DND-41 (cell line): ENCODE measurements around the gene EIF4G3.

ENCODE experiments used
- ATAC-seq: fragments of 200-7000 bp; cut with Tn5 transposase; 3 replicates; pipeline ENCODE4 v1.9.1; 2021; ENCODE audit warnings: low read depth; ENCODE audit not compliant: insufficient read depth
- DNase-seq: peaks from one replicate; pipeline ENCODE4 v3.0.0-alpha.2; 2020
- H2AFZ ChIP-seq: 2 replicates; pipeline ENCODE4 v1.6.0; 2012; ENCODE audit warnings: low read depth, low read length
- H3K27ac ChIP-seq: 2 replicates; pipeline ENCODE4 v1.5.1; 2012; ENCODE audit warnings: low read length, inconsistent platforms
- H3K27me3 ChIP-seq: fragments of 200-600 bp; sonication (generic); 2 replicates; pipeline ENCODE4 v1.6.0; 2012; ENCODE audit warnings: low read length, mild to moderate bottlenecking, inconsistent platforms; ENCODE audit not compliant: insufficient read depth, poor library complexity
- H3K36me3 ChIP-seq: 2 replicates; pipeline ENCODE4 v1.5.1; 2012; ENCODE audit warnings: low read length, inconsistent platforms; ENCODE audit not compliant: insufficient read depth
- H3K4me1 ChIP-seq: 2 replicates; pipeline ENCODE4 v1.5.1; 2012; ENCODE audit warnings: mild to moderate bottlenecking, low read length; ENCODE audit not compliant: insufficient read depth
- H3K4me2 ChIP-seq: 2 replicates; pipeline ENCODE4 v1.6.0; 2012; ENCODE audit warnings: mild to moderate bottlenecking, moderate library complexity, low read length, inconsistent platforms; ENCODE audit not compliant: insufficient read depth
- H3K4me3 ChIP-seq, 2 experiments: fragments of 200-600 bp in 1 of 2; shearing (Covaris generic) in 1 of 2; 2 replicates each; pipeline ENCODE4 v1.5.1; 2012 to 2016; ENCODE audit warnings: inconsistent platforms in 2 of 2, low read length in 2 of 2, mild to moderate bottlenecking in 2 of 2, low read depth in 1 of 2, moderate library complexity in 1 of 2
- H3K79me2 ChIP-seq: 2 replicates; pipeline ENCODE4 v1.6.0; 2012; ENCODE audit warnings: low read length, inconsistent platforms; ENCODE audit not compliant: insufficient read depth
- H3K9ac ChIP-seq: 2 replicates; pipeline ENCODE4 v1.6.0; 2012; ENCODE audit warnings: low read depth, mild to moderate bottlenecking, inconsistent platforms, low read length, moderate library complexity
- H3K9me3 ChIP-seq: 2 replicates; pipeline ENCODE4 v1.5.1; 2012; ENCODE audit warnings: low read length, moderate library complexity, mild to moderate bottlenecking, inconsistent platforms; ENCODE audit not compliant: insufficient read depth, severe bottlenecking
- H4K20me1 ChIP-seq: 2 replicates; pipeline ENCODE4 v1.6.0; 2012; ENCODE audit warnings: low read length; ENCODE audit not compliant: insufficient read depth
- CTCF ChIP-seq: IDR thresholded peaks from 2 replicates; pipeline ENCODE4 v1.5.1; 2012; ENCODE audit warnings: borderline replicate concordance, low read length, moderate library complexity, mild to moderate bottlenecking; ENCODE audit not compliant: poor library complexity, severe bottlenecking; ENCODE audit errors: extremely low read depth
- EZH2 ChIP-seq: IDR thresholded peaks from 3 replicates; pipeline ENCODE4 v1.6.1; 2012; ENCODE audit warnings: borderline replicate concordance, low read depth, mild to moderate bottlenecking, moderate library complexity, low read length, inconsistent platforms; ENCODE audit not compliant: severe bottlenecking

Gene EIF4G3

GRCh38 chr1:21220815-21221214 lies 44.1 kb upstream of the EIF4G3 start:
- no peaks in the 10 kb centered on the region for H3K9me3 ChIP-seq
- H3K27me3 ChIP-seq: no peaks in the 10 kb centered on the region
- H3K4me1 ChIP-seq: no peaks in the 10 kb centered on the region
- H3K27ac ChIP-seq: no peak overlapping the region
- no peak overlapping the region for H3K4me3 ChIP-seq
- ATAC-seq: no peak
- no peak overlapping the region for H2AFZ ChIP-seq
- no peak for TF ChIP-seq CTCF
- no peak for TF ChIP-seq EZH2
- 0 out of 2 replicates have a peak, but pooled peaks cover 5% of the 10 kb centered on the region for H4K20me1 ChIP-seq
- H3K79me2 ChIP-seq: no peaks in the 10 kb centered on the region
- no peak overlapping the region for H3K9ac ChIP-seq
- peaks cover 20% of the 10 kb centered on the region for H3K36me3 ChIP-seq
- DNase-seq: no peak
- no peak overlapping the region for H3K4me2 ChIP-seq

- H3K79me2 ChIP-seq: no peaks in the 10 kb centered on the region
- peaks cover 18% of the 10 kb centered on the region for H3K36me3 ChIP-seq
- H3K27ac ChIP-seq: no peak overlapping the region
- H2AFZ ChIP-seq: no peak overlapping the region
- H4K20me1 ChIP-seq: 0 out of 2 replicates have a peak, but pooled peaks cover 5% of the 10 kb centered on the region
- no peaks in the 10 kb centered on the region for H3K27me3 ChIP-seq
- no peak for ATAC-seq
- no peak overlapping the region for H3K4me3 ChIP-seq
- TF ChIP-seq CTCF: no peak
- no peak for TF ChIP-seq EZH2
- no peak overlapping the region for H3K4me2 ChIP-seq
- H3K9ac ChIP-seq: no peak overlapping the region
- DNase-seq: no peak
- no peaks in the 10 kb centered on the region for H3K4me1 ChIP-seq
- H3K9me3 ChIP-seq: no peaks in the 10 kb centered on the region
Measured at GRCh38 chr1:21219674-21220073, 43.0 kb upstream of the EIF4G3 start.

GRCh38 chr1:21217812-21218596 lies 41.3 kb upstream of the EIF4G3 start:
- ATAC-seq (peak; percentile 73; the same call in 2 of the 3 replicates), DNase-seq (peak; percentile 48)
- Histone ChIP-seq H4K20me1 (0 out of 2 replicates have a peak, but pooled peaks cover 5% of the 10 kb centered on the region), H3K36me3 (peaks cover 18% of the 10 kb centered on the region), H3K79me2 (no peaks in the 10 kb centered on the region), H3K27me3 (no peaks in the 10 kb centered on the region), H3K4me1 (no peaks in the 10 kb centered on the region), H3K9ac (no peak overlapping the region), H3K9me3 (no peaks in the 10 kb centered on the region), H3K27ac (no peak overlapping the region), H2AFZ (no peak overlapping the region), H3K4me2 (no peak overlapping the region), H3K4me3 (no peak overlapping the region)
- TF ChIP-seq CTCF (peak; percentile 65), EZH2 (no peak)
